K562 (cell line): ENCODE data around the gene CSNK2A1. TPM values are rescaled to one million over a fixed set of nuclear protein-coding genes. Genes with fewer than 3 reads are reported as not detected.

Experiments
- ADNP ChIP-seq: fragments of 200-800 bp; sonication (Bioruptor generic); IDR thresholded peaks from 2 replicates; pipeline ENCODE4 v1.6.1; 2016; ENCODE audit warnings: missing genetic modification characterization, missing compliant biosample characterization
- CBX8 ChIP-seq: fragments of 200-600 bp; sonication (generic); IDR thresholded peaks from 2 replicates; pipeline ENCODE4 v1.6.1; 2012; ENCODE audit warnings: borderline replicate concordance, mixed run types, low read depth, mild to moderate bottlenecking, moderate library complexity, mixed read lengths, low read length, control low read depth, inconsistent platforms; ENCODE audit not compliant: poor library complexity, severe bottlenecking; ENCODE audit errors: extremely low read depth
- CREM ChIP-seq: IDR thresholded peaks from 2 replicates; pipeline ENCODE4 v1.6.1; 2014; ENCODE audit warnings: antibody characterized with exemption, low read depth
- EHMT2 ChIP-seq: fragments of 450-650 bp; IDR thresholded peaks from 2 replicates; pipeline ENCODE4 v1.6.1; 2018; ENCODE audit warnings: antibody characterized with exemption
- FOXA3 ChIP-seq, 2 experiments: fragments of 450-650 bp in 1 of 2; sonication (generic) in 1 of 2; formaldehyde crosslinking; IDR thresholded peaks in 1 of 2; conservative IDR thresholded peaks in 1 of 2; 2 replicates each; pipeline versions ENCODE4 v1.4.0 to v1.8.0; 2020 to 2022; ENCODE audit warnings: mild to moderate bottlenecking in 2 of 2, missing genetic modification reagents in 1 of 2
- HMBOX1 ChIP-seq: sonication (generic); IDR thresholded peaks from 2 replicates; pipeline ENCODE4 v1.6.1; 2016
- KHSRP ChIP-seq: fragments of 450-650 bp; IDR thresholded peaks from 2 replicates; pipeline ENCODE4 v1.6.1; 2017
- MEF2D ChIP-seq: conservative IDR thresholded peaks from 2 replicates; pipeline ENCODE4 v1.6.1; 2016; ENCODE audit warnings: low read depth, missing genetic modification characterization, missing compliant biosample characterization
- MTA3 ChIP-seq: fragments of 450-650 bp; formaldehyde crosslinking; IDR thresholded peaks from 2 replicates; pipeline ENCODE4 v1.6.1; 2017; ENCODE audit warnings: mild to moderate bottlenecking, borderline replicate concordance
- NFE2 ChIP-seq: IDR thresholded peaks from 2 replicates; pipeline ENCODE4 v1.6.1; 2014; ENCODE audit warnings: antibody characterized with exemption, low read depth
- NFRKB ChIP-seq: fragments of 450-650 bp; IDR thresholded peaks from 2 replicates; pipeline ENCODE4 v1.6.1; 2016; ENCODE audit warnings: low read depth
- NUFIP1 ChIP-seq: fragments of 450-650 bp; IDR thresholded peaks from 2 replicates; pipeline ENCODE4 v1.6.1; 2018; ENCODE audit not compliant: partially characterized antibody
- PHTF2 ChIP-seq: fragments of 250-450 bp; sonication (Bioruptor Pico); IDR thresholded peaks from 2 replicates; pipeline ENCODE4 v1.5.0; 2021; ENCODE audit warnings: mild to moderate bottlenecking
- PURB ChIP-seq: sonication (generic); formaldehyde crosslinking; IDR thresholded peaks from 2 replicates; pipeline ENCODE4 v1.9.0; 2021; ENCODE audit warnings: low read depth, mild to moderate bottlenecking, missing genetic modification reagents
- RBM17 ChIP-seq: fragments of 200-400 bp; formaldehyde crosslinking; IDR thresholded peaks from 2 replicates; pipeline ENCODE4 v1.6.1; 2017; ENCODE audit warnings: low read depth, mild to moderate bottlenecking, low read length, borderline replicate concordance
- RERE ChIP-seq: sonication (generic); formaldehyde crosslinking; IDR thresholded peaks from 2 replicates; pipeline ENCODE4 v1.8.0; 2023; ENCODE audit warnings: missing genetic modification reagents, mild to moderate bottlenecking, borderline replicate concordance
- RFX1 ChIP-seq: fragments of 450-650 bp; IDR thresholded peaks from 2 replicates; pipeline ENCODE4 v1.6.1; 2016; ENCODE audit warnings: mild to moderate bottlenecking, moderate library complexity
- RFX7 ChIP-seq: fragments of 250-450 bp; sonication (Bioruptor Pico); IDR thresholded peaks from 2 replicates; pipeline ENCODE4 v1.5.1; 2021; ENCODE audit warnings: mild to moderate bottlenecking
- THAP12 ChIP-seq: fragments of 250-450 bp; sonication (Bioruptor Pico); IDR thresholded peaks from 2 replicates; pipeline ENCODE4 v1.9.0; 2021; ENCODE audit warnings: mild to moderate bottlenecking, inconsistent platforms
- ZBTB12 ChIP-seq: fragments of 250-450 bp; sonication (Bioruptor Pico); IDR thresholded peaks from 2 replicates; pipeline ENCODE4 v1.4.0; 2020
- ZNF263 ChIP-seq: sonication (generic); formaldehyde crosslinking; IDR thresholded peaks from 2 replicates; pipeline ENCODE4 v1.8.0; 2022; ENCODE audit warnings: mild to moderate bottlenecking, missing genetic modification reagents, borderline replicate concordance
- polyA plus RNA-seq, 8 experiments: library from polyadenylated mRNA; depleted of rRNA in 4 of 8; stranded (reverse) in 5 of 8; unstranded in 3 of 8; fragments of >200 nt; fragmentation: Nextera tagmentation in 2 of 8; fragmentation: Illumina TruSeq in 1 of 8; extraction: Ambion mirVana in 2 of 8; extraction: Trizol in 1 of 8; gene quantifications; 2 replicates each; pipeline versions ENCODE4 v1.2.1 to v1.2.3, GENCODE V29; 2011 to 2014; ENCODE audit warnings: inconsistent platforms in 1 of 8, missing spikeins in 1 of 8
- total RNA-seq, 7 experiments: library from RNA; depleted of rRNA in 6 of 7; stranded (reverse); fragments of >200 nt in 6 of 7; fragmentation: Illumina TruSeq in 2 of 7; extraction: Trizol in 2 of 7; gene quantifications; 2 replicates each; pipeline versions ENCODE4 v1.2.1 to v1.2.3, GENCODE V29; 2011 to 2021; ENCODE audit warnings: low replicate concordance in 1 of 7

Gene CSNK2A1
- total and polyA plus RNA-seq, 9 of the 15 experiments (the other 6 are each of a cell fraction or from before 2014, with no cell fraction given): 71.0 to 251 (median 103) TPM

GRCh38 chr20:460180-460579 lies 83.4 kb downstream of the CSNK2A1 start (continued):
- TF ChIP-seq PHTF2 (CRISPR knock-in tag) (no peak), KHSRP (no peak), EHMT2 (no peak), PURB (CRISPR knock-in tag) (no peak), RFX1 (no peak), ZBTB12 (CRISPR knock-in tag) (no peak), ZNF263 (peak; percentile 69; the same call in 1 of the 2 replicates), ADNP (tag) (no peak), FOXA3 (CRISPR knock-in tag; conservative IDR thresholded peaks at IDR 0.05 in 1 of 2, IDR thresholded peaks at IDR 0.05 in 1 of 2) (no peak), RBM17 (no peak), NUFIP1 (no peak), RFX7 (CRISPR knock-in tag) (no peak), CREM (peak; percentile 29; the same call in 1 of the 2 replicates), HMBOX1 (no peak), MEF2D (tag) (no peak), NFE2 (peak; percentile 87), CBX8 (no peak), RERE (CRISPR knock-in tag) (no peak), MTA3 (no peak), NFRKB (no peak), THAP12 (CRISPR knock-in tag) (no peak)
